HS-27A (cell line): ENCODE results near the gene DOCK6.

Experiments
- DNase-seq: peaks from one replicate; pipeline ENCODE4 v3.0.0-alpha.2; 2012; ENCODE audit warnings: low read depth, missing footprints

DOCK6 gene

GRCh38 chr19:11244846-11245589, 17.3 kb downstream of the DOCK6 start:
- no peak for DNase-seq

- DNase-seq, result no peak
Measured at GRCh38 chr19:11243798-11244169, 18.5 kb downstream of the DOCK6 start.

GRCh38 chr19:11242864-11243797, 19.2 kb downstream of the DOCK6 start:
- no peak for DNase-seq

GRCh38 chr19:11242025-11242424, 20.3 kb downstream of the DOCK6 start:
- no peak for DNase-seq

GRCh38 chr19:11240008-11240444, 22.3 kb downstream of the DOCK6 start:
- no peak for DNase-seq

- DNase-seq, result no peak
Measured at GRCh38 chr19:11239377-11240000, 22.8 kb downstream of the DOCK6 start, which contains the start of gene ANGPTL8. Gene ANGPTL8, plus strand, starts transcription at chr19:11239619. Its CDS starts 19 bp downstream, at chr19:11239638.

- DNase-seq, result no peak
Measured at GRCh38 chr19:11238781-11239376, 23.4 kb downstream of the DOCK6 start.

GRCh38 chr19:11238041-11238440, 24.3 kb downstream of the DOCK6 start:
- DNase-seq, result no peak

- DNase-seq, result no peak
Measured at GRCh38 chr19:11237321-11237720, 25.0 kb downstream of the DOCK6 start.

- DNase-seq, result no peak
Measured at GRCh38 chr19:11236324-11237301, 25.7 kb downstream of the DOCK6 start.

GRCh38 chr19:11234486-11235075, 27.7 kb downstream of the DOCK6 start:
- no peak for DNase-seq

- no peak for DNase-seq
Measured at GRCh38 chr19:11233073-11233472, 29.3 kb downstream of the DOCK6 start.

GRCh38 chr19:11232555-11232954, 29.8 kb downstream of the DOCK6 start:
- DNase-seq, result no peak

- DNase-seq, result no peak
Measured at GRCh38 chr19:11230621-11231386, 31.5 kb downstream of the DOCK6 start.

- DNase-seq, result no peak
Measured at GRCh38 chr19:11227195-11227886, 35.0 kb downstream of the DOCK6 start.

GRCh38 chr19:11226716-11227166, 35.6 kb downstream of the DOCK6 start:
- no peak for DNase-seq

GRCh38 chr19:11225815-11226214, 36.5 kb downstream of the DOCK6 start:
- no peak for DNase-seq

- DNase-seq, result no peak
Measured at GRCh38 chr19:11225172-11225571, 37.2 kb downstream of the DOCK6 start.

GRCh38 chr19:11224429-11224828, 37.9 kb downstream of the DOCK6 start:
- no peak for DNase-seq
